ENCODE results near the gene SORCS3.

The SORCS3 gene

DNA sequence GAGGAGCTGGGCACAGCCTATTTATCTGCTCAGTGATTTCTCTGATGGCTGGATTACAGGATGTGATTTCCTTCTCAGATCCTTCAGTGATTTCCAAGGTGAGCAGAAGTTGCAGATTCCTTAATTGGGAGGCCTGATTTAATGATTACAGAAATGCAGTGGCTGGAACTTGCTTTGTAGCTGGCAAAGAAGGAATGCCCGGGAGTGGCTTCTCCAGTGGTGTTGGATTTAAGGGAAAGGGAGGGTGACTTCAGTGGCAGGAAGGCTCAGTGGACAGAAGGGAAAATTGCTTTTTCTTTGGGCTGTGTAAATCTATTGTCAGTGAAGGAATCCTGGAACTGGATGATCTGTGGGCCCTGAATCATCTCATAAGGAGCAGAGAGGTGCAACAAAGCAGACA, 5.1 kb downstream of the SORCS3 start:
- no peak for DNase-seq

DNA sequence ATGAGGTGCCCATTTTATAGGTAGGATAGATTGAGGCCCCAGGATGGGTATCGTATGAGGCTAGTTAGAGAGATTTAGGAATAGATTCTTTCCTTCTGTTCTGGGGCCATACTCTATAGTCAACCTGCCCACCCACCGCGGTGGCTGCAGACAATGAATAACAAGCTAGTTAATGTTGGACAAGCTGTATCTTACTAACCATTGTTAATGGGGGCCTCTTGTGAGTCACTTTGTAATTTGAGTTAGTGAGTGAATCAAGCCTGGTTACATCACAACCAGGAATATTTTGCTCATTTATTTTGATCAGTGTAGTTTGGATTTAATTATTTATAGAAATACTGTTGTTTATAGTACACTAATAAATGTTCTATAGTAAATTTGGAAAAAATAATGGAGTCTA, 7.3 kb downstream of the SORCS3 start:
- DNase-seq: no peak

DNA sequence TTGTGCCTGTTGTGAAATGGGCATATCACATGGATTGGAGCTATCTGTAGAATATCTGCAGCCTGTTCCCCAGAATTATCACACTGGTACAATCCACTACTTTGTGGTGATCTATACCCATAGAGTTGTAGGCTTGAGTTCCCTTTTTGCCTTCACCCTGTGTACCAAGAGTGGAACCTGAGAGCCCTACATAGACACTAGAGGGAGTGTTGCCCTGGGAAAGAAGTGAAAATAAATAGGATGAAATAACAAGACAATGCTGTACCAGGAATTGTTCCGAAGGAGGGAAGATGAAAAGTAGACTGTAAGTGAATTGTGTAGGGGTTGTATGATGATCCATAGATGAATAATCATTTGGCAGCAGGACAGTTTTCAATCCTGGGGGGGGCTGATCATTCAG, 9.0 kb downstream of the SORCS3 start:
- no peak for DNase-seq

DNA sequence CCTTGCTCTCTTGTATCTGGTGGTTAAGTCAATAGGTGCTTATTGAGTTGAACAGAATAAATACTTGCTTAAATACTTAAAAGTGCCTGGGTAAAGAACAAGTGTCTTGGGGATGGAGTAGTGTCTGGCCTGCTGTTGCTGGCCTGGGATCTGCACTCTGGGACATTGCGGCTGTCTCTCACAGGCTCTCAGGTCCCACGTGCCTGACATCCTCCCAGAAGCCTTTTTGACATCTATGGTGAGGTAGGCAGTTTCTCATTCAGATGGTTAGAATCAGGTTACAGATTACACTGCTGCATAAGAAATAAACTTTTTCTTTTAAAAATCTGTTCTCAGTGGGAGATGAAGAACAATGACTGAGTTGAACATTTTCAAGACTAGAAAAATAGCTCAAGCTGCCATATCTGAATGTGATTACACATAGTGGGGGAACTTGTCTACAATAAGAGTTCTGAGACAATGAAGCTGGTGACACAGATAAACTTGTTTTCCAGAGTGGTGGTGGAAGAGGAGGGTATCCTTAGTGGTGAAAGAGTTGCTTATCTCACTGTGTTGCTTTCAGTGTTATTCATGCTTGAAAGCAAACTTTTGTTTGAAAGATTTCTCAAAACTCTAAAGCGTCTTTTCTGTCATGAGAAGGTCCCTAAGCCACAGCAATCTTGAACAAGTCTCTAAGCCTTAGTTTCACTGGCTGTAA, 9.7 kb downstream of the SORCS3 start:
- no peak for DNase-seq

DNA sequence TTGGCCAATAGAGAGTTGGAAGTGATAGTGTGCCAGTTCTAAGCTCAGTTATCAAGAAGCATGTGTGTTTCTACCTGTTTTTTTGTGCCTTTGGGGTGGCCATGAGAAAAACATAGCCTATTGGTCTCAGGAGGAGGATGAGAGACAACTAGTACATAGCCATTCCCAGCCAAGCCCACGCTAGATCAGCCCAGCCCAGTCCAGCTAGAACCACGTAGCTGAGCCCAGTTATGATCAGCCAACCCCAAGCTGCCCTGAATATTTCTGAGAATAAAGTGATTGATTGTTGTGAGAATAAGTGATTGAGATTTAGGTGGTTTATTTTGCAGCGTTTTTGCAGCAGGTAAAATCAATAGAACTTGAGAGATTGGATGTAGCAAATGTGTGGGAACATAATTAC, 15.9 kb downstream of the SORCS3 start:
- DNase-seq: no peak

GRCh38 chr10:104657457-104657856, 16.4 kb downstream of the SORCS3 start:
- no peak for DNase-seq

DNA sequence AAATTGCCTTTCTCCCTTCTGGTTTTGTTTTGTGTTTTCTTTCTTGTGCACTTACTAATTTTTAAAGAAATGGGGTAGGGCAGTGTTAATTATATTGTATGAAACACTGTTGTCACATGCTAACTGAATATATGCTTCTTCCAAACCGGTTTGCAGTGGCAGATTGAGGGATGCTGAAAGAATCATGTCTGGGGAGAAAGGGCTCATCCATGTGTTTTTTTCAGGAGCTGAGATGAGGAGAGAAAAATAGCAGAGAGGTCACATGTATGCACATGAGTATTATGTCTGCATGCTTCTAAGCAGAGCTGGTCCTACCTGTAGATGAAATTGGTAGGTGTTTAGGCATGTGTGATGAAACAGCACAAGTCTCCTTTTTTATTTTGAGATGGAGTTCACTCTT, 17.0 kb downstream of the SORCS3 start:
- no peak for DNase-seq

GRCh38 chr10:104659809-104660208, 18.7 kb downstream of the SORCS3 start:
- DNase-seq: no peak

- DNase-seq: no peak
Observed at GRCh38 chr10:104663076-104663475, 22.0 kb downstream of the SORCS3 start.

GRCh38 chr10:104663563-104663962, 22.5 kb downstream of the SORCS3 start:
- no peak for DNase-seq

GRCh38 chr10:104664205-104664604, 23.1 kb downstream of the SORCS3 start:
- no peak for DNase-seq

DNA sequence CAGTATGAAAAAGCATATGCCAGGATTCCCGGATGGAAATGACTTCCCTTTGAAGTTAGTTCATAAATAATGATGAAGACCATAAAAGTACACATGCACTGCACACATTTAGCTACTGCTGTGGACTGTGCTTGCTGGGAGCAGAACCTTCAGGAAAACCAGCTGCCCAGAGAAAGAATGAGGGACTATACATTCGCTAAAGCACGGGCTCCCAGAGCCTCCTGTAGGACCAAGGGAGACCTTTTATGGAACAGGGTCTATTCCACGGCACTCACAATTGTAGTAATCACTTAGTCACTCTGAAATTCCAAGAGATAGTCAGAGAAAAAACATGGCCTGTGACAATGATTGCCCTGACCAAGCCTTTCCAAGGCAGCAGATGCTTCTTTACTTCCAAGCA, 24.1 kb downstream of the SORCS3 start:
- no peak for DNase-seq

DNA sequence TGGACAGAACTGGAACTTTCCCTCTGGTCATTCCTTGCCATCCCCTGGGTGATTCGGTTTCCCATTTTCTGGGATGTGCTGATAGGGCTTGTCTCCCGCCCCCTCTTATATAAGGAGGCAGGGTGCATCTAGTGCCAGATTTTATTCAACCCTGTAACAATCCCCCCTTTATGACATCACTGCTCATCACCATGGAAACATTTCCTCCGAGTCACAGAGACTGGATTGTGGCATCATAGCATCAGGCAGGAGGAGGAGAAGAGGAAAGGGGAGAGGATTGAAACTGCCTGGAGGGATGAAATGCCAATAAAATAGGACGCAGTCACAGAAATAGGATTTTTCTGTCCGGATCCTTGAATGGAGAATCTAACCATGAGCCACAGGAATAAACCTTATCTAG, 25.0 kb downstream of the SORCS3 start:
- peak; percentile 48 for DNase-seq

DNA sequence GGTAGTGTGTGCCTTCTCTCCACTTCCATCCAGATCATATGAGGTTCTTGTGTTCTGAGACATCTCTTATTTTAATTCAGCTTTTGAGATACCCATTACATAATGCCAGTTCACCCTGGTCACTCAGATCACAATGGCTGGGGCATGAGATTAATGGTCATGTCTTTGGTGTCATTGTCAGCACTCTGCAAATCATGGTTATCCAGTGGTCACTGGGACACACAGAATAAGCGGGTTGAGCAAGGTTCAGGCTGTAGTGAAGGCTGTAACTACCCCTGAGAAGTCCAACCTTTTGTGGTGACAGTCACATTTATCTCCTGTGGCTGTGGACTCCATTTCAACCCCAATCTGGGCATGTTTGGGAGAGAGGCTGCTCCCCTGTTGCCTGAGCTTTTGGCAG, 35.8 kb downstream of the SORCS3 start:
- DNase-seq: no peak

DNA sequence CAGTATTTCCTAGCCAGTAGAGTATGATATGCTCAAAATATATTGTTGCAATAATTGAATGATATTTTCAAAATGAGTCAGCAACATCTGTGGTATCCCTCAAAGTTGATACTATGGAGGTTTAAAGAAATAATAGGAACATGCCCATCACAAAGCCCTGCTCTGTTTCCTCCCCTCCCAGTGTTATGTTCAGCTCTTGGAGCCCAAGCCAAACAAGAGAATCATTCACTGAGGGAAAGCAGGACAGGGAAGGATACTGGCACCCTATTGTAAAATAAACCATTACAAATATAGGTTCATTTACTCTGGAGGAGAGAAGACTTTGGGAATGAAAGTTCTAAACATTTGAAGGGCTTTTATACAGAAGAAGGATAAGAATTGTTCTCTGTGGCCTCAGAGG, 37.6 kb downstream of the SORCS3 start:
- no peak for DNase-seq

DNA sequence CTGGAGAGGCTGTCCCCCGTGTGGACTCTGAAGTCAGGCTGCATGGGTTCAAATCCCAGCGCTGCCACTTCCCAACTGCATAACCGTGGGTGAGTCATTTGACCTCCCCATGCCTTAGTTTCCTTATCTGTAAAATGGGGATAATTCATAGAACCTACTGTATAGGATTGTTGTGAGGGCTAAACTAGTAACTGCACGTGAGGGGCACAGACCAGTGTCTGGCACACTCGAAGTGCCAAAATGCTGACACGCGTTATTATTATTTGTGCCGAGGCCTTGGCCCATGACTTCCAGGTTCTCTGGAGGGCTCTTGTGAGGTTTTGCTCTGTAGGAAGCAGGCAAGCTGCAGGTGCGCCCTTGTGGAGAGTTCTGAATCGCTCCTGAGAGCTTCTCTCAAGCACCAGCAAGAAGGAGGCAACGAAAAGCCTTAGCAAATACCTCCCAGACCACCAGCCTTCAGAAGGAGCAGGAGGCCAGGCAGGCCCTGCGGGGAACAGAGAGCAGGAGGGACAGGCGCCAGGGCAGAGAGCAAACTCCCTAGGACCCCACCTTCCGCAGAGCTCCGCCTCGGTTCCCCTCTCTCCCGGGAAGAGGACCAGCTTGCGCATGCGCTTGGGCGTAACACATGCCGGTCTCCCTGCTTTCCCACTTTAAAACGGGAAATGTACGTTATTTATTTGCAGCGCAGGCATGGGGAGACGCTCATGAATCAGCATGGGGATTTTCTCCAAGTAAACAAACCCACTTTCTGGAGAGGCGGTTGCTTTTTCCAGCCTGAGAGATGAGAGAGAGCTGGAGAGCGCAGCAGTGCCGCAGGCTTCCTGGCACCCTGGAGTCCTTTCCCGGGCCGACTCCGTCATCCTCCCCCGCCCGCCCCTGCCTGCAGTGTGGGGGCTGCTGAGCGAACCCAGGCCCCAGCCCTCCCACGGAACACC, 39.6 kb downstream of the SORCS3 start:
- DNase-seq: peak; percentile 83

- no peak for DNase-seq
Observed at GRCh38 chr10:104681485-104681884, 40.4 kb downstream of the SORCS3 start.

DNA sequence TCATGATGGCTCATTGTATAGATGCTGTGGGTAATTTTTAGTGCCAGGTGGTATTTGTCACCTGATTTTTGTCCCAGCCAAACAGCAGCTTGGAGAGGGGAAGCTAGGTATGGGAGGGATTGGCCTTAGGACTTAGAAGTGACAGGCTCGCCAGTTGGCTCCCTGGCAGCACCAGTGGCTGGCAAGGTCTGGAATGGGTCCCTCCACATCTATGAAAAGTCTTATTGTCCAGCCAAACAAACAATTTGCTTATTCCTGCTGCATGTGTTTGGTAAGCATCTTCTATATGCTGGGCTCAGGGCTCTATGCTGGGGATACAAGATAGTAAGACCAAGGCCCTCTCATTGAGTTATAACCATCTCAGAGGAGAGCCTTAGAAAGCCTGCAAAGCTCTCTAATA, 42.5 kb downstream of the SORCS3 start:
- DNase-seq: no peak

GRCh38 chr10:104686829-104687228, 45.7 kb downstream of the SORCS3 start:
- DNase-seq: no peak

- DNase-seq: peak; percentile 17
Observed at GRCh38 chr10:104688251-104689042, 47.4 kb downstream of the SORCS3 start.

DNA sequence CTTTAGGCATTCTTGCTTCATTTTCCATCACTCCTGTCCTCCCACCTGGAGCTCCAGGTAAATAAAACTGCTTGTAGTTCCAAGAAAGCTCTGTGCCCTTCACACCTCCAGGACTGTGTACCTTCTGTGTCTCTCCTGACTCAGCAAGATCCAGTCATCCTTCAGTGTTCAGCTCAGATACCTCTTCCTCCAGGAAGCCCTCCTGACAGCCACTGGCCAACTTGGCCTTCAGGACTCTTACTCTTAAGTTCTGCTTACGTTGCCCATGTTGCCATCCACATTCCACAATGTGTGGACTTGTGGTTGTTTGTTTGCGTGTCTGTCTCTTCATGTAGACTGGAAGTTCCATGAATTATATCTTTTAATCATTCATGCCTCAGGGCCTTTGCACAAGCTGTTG, 48.0 kb downstream of the SORCS3 start:
- DNase-seq: no peak

GRCh38 chr10:104689547-104689946, 48.5 kb downstream of the SORCS3 start:
- DNase-seq: no peak

DNA sequence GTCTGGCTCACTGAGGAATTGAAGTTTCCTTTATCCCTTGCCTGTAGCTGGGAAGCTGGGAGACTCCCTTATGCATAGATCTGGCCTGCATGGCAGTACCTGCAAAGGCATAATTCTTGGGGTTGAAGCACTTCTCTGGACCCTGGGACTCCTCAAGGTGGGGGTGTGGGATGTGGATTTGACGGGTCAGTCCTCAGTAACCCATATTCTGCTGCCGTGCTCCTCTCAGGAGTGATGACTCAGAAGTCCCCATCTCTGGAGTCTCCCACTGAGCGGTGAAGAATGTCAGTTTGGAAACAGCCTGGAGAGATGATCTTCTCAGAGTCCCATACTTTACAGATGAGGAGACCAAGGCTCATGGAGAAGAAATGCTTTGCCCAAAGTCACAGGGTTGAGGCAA, 49.0 kb downstream of the SORCS3 start:
- DNase-seq: no peak

- no peak for DNase-seq
Observed at GRCh38 chr10:104690959-104691358, 49.9 kb downstream of the SORCS3 start.
